Esophagus muscularis mucosa (tissue), 4 donors: ENCODE results near the gene DGCR6L. TPM values are rescaled to one million over a fixed set of nuclear protein-coding genes. Genes with fewer than 3 reads are reported as not detected.

Experiments used
- DNase-seq: peaks from one replicate; pipeline ENCODE4 v3.0.0-alpha.2; 2017; ENCODE audit errors: extremely low spot score
- H3K27ac ChIP-seq, 4 donors: fragments of 200-600 bp; sonication (generic); replicated peaks in 1 of 4; 1 replicate in 3 of 4; 2 replicates in 1 of 4; pipeline ENCODE4 v1.5.1; 2016 to 2019; ENCODE audit warnings: mild to moderate bottlenecking in 1 of 4
- H3K27me3 ChIP-seq, 4 donors: fragments of 200-600 bp; sonication (generic); one replicate each; pipeline versions ENCODE4 v1.5.1 to v1.6.0; 2016 to 2019
- H3K36me3 ChIP-seq, 4 donors: fragments of 200-600 bp; sonication (generic); one replicate each; pipeline ENCODE4 v1.5.1; 2016 to 2019
- H3K4me1 ChIP-seq, 4 donors: fragments of 200-600 bp; sonication (generic); one replicate each; pipeline ENCODE4 v1.5.1; 2016 to 2019
- H3K4me3 ChIP-seq, 4 donors: fragments of 200-600 bp; sonication (generic); 1 replicate in 2 of 4; 2 replicates in 2 of 4; pipeline ENCODE4 v1.5.1; 2016 to 2019; ENCODE audit warnings: mild to moderate bottlenecking in 4 of 4, moderate library complexity in 1 of 4
- H3K9me3 ChIP-seq, 4 donors: fragments of 200-600 bp; sonication (generic); 1 replicate in 3 of 4; 2 replicates in 1 of 4; pipeline ENCODE4 v1.5.1; 2016 to 2019
- EP300 ChIP-seq: sonication (generic); formaldehyde crosslinking; IDR thresholded peaks from one replicate; pipeline ENCODE4 v1.6.1; 2017; ENCODE audit warnings: antibody characterized with exemption
- POLR2A ChIP-seq: fragments of 450-650 bp; IDR thresholded peaks from one replicate; pipeline ENCODE4 v1.6.1; 2017; ENCODE audit warnings: antibody characterized with exemption, moderate library complexity, mild to moderate bottlenecking, low read depth
- POLR2AphosphoS5 ChIP-seq, 2 donors: sonication (generic); formaldehyde crosslinking; IDR thresholded peaks; one replicate each; pipeline ENCODE4 v1.6.1; 2017; ENCODE audit warnings: antibody characterized with exemption in 2 of 2
- whole genome bisulfite sequencing: methylation state at CpG from one replicate; pipeline ENCODE4 v1.1.5; 2018; 5-methylcytosine and 5-hydroxymethylcytosine counted together
- intact Hi-C: fragments of 100-400 bp; cut with DNase I; formaldehyde crosslinking; loops from one replicate; pipeline ENCODE4 v1.15.1; 2023
- total RNA-seq, 4 donors: library from RNA; depleted of rRNA; stranded (reverse); fragments of >200 nt; gene quantifications; one replicate each; pipeline versions ENCODE4 v1.1.0 to v1.2.1, GENCODE V29; 2016
- TF ChIP-seq, protein P1 (sequence below), 3 experiments: fragments of 200-600 bp in 2 of 3; fragments of 450-650 bp in 1 of 3; sonication (generic) in 2 of 3; IDR thresholded peaks; one replicate each; pipeline ENCODE4 v1.5.1; 2017 to 2019; ENCODE audit warnings: antibody characterized with exemption in 3 of 3, mild to moderate bottlenecking in 2 of 3, moderate library complexity in 1 of 3

DGCR6L gene
- total RNA-seq, 4 donors from 2014 or later, result 41.5 to 73.0 (median 52.9) TPM

DNA sequence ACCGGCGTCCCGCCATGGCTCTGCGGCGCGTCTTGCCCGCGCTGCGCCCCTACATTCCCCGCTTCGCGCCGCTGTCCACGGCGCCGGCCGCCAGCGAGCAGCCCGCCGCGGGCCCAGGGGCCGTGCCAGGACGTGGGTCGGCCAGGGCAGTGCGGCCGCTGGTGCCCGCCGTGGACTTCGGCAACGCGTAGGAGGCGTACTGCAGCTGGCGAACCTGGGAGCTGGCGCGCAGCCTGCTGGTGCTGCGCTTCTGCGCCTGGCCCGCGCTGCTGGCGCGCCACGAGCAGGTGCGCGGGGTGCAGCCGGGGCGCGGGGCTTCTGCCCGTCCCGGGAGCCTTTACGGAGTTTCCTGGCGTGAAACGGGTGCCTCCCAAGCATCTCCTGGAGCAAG, 20.1 kb downstream of the DGCR6L start:
- intact Hi-C loops, result no loop called here
- Histone ChIP-seq H3K27me3 (peaks cover 0 to 40% (median under 1%) of the 10 kb centered on the region in 4 donors), H3K36me3 (no peaks in the 10 kb centered on the region), H3K4me1 (peaks cover 12 to 20% (median 19%) of the 10 kb centered on the region in 4 donors), H3K4me3 (peak overlapping the region; percentile 55 to 67 (median 62)), H3K27ac (peak overlapping the region in 2 of 4 donors; percentile 29 to 41), H3K9me3 (no peaks in the 10 kb centered on the region)
- TF ChIP-seq POLR2AphosphoS5 (IDR thresholded peaks at IDR 0.05) (no peak), POLR2A (no peak), EP300 (no peak)
- TF ChIP-seq, protein P1, sequence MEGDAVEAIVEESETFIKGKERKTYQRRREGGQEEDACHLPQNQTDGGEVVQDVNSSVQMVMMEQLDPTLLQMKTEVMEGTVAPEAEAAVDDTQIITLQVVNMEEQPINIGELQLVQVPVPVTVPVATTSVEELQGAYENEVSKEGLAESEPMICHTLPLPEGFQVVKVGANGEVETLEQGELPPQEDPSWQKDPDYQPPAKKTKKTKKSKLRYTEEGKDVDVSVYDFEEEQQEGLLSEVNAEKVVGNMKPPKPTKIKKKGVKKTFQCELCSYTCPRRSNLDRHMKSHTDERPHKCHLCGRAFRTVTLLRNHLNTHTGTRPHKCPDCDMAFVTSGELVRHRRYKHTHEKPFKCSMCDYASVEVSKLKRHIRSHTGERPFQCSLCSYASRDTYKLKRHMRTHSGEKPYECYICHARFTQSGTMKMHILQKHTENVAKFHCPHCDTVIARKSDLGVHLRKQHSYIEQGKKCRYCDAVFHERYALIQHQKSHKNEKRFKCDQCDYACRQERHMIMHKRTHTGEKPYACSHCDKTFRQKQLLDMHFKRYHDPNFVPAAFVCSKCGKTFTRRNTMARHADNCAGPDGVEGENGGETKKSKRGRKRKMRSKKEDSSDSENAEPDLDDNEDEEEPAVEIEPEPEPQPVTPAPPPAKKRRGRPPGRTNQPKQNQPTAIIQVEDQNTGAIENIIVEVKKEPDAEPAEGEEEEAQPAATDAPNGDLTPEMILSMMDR (IDR thresholded peaks at IDR 0.05), result no peak
- 0% methylated on average over 3 of the region's 52 CpGs for WGBS
- no peak for DNase-seq

DNA sequence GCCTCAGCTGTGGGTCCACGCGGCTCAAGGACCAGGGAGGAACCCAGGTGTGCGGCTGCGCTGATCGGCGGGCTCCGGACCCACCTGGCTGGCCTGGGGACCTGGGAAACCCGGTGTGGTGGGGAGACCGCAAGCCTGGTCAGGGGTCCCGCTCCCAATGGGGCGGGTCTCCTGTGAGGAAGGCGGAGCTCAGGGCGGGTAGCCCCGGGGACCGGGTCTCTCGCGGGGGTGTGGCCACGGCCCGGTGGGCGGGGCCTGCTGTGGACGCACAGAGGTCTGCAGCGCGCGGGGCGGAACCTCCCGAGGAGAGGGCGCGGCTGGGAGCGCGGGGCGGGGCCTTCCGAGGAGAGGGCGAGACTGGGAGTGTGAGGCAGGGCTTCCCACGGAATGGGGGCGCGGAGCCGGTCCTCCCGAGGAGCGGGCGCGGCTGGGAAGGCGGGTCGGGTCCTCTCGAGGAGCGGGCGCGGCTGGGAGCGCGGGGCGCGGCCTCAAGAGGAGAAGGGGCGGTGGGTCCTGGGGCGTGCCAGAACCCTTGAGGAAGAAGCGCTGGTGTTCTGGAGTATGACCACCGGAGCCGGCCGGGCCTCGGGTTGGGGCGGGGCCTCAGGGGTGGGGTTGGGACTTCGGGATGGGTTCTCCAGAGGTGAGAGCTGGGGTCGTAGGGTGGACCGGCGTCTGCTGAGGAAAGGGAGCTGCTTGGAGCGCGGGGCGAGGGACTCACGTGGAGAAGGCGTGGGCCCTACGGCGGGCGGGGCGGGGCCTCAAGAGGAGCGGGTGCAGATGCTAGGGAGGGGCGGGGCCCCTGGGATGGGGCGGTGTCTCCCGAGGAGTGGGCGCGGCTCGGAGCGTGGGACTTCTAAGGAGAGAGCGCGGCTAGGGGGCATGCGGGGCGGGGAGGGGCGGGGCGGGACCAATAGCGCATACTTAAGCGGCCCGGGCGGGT, 20.8 kb downstream of the DGCR6L start:
- no peaks in the 10 kb centered on the region for H3K9me3 ChIP-seq
- DNase-seq, result peak; percentile 97
- peak overlapping the region in 2 of 4 donors; percentile 41 to 53 for H3K27ac ChIP-seq
- H3K36me3 ChIP-seq, result no peaks in the 10 kb centered on the region
- TF ChIP-seq POLR2A, result no peak
- TF ChIP-seq, protein P1 (IDR thresholded peaks at IDR 0.05), result no peak
- TF ChIP-seq POLR2AphosphoS5 (IDR thresholded peaks at IDR 0.05), result peak in 1 of 2 donors; percentile 33
- no peak for TF ChIP-seq EP300
- H3K4me1 ChIP-seq, result peaks cover 12 to 20% (median 19%) of the 10 kb centered on the region in 4 donors
- H3K27me3 ChIP-seq, result peaks cover 0 to 33% (median 0%) of the 10 kb centered on the region in 4 donors
- intact Hi-C loops, result no loop called here
- H3K4me3 ChIP-seq, result peak overlapping the region; percentile 55 to 67 (median 62)
- WGBS, result 4% methylated on average over 30 of the region's 90 CpGs

DNA sequence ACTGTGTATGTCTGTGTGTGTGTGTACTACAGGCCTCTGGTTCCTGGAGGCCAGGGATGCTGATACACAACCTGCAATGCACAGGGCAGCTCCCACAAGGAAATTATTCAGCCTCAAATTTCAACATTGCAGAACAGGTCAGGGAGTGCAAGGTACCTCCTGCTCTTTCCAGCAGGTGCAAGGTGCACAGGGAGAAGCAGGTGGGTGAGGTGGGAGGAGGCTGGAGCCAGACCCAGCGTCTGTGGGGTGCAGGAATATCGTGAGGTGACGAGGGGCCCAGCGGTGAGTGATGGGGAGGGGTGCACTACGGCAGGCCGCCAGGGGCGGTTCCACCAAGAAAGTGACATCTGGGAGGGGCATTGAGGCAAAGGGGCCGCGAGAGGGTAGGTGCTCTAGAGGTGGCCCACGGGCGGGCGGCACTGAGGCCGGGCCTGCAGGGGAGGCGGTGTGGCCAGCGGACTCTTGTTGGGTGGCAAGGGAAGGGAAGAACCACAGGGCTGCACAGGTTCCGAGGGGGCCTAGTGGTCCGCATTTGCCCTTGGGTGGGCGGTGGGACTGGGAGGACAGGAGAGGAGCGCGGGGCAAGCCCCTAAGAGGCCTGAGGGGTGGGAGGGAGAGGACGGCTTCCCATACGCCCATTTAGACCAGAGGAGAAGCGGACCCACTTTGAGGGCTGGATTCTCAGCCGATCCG, 21.6 kb downstream of the DGCR6L start:
- no peaks in the 10 kb centered on the region for H3K9me3 ChIP-seq
- peaks cover 12 to 20% (median 19%) of the 10 kb centered on the region in 4 donors for H3K4me1 ChIP-seq
- intact Hi-C loops, result no loop called here
- DNase-seq, result no peak
- no peak for TF ChIP-seq POLR2AphosphoS5 (IDR thresholded peaks at IDR 0.05)
- TF ChIP-seq, protein P1 (IDR thresholded peaks at IDR 0.05), result no peak
- TF ChIP-seq POLR2A, result no peak
- no peak for TF ChIP-seq EP300
- peak overlapping the region in 1 of 4 donors; percentile 27 for H3K27ac ChIP-seq
- peak overlapping the region; percentile 55 to 67 (median 62) for H3K4me3 ChIP-seq
- no peaks in the 10 kb centered on the region for H3K36me3 ChIP-seq
- H3K27me3 ChIP-seq, result peaks cover 0 to 25% (median 0%) of the 10 kb centered on the region in 4 donors
- WGBS, result 72% methylated on average over 19 of the region's 25 CpGs

DNA sequence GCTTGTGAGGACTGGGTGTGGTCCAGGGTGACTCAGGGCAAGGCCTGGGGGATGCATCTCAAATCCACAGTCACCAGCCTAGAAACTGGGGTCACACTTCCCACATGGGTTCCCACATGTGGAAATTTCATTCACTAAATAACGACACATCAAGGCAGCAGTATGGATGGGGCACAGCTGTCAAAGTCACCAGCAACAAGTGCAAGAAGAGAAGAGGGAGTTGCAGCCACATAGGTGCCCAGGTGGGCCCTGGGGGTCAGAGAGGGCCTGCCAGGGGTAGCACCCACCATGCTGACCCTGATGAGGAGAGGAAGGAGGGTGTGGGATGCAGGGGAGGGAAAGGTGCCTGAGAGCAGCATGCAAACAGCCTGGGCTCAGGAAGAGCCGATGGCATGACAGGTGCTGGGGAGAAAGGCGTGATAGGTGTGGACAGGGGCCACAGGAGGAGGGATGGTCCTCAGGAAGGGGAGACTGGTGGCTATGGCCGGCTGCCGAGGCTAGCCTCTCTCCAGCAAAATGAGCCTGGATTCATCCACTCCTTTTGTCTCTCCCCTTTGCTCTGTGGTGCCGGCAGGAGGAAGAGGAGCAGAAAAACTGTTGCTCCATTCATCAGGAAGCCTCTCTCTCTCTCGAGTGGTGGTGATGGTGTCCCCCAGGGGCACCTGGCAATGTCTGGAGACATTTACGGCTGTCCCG, 22.3 kb downstream of the DGCR6L start:
- peaks cover 12 to 20% (median 19%) of the 10 kb centered on the region in 4 donors for H3K4me1 ChIP-seq
- H3K36me3 ChIP-seq, result no peaks in the 10 kb centered on the region
- intact Hi-C loops, result no loop called here
- H3K27me3 ChIP-seq, result peaks cover 0 to 18% (median 0%) of the 10 kb centered on the region in 4 donors
- no peak overlapping the region for H3K27ac ChIP-seq
- no peaks in the 10 kb centered on the region for H3K9me3 ChIP-seq
- no peak for TF ChIP-seq EP300
- TF ChIP-seq POLR2A, result no peak
- TF ChIP-seq POLR2AphosphoS5 (IDR thresholded peaks at IDR 0.05), result no peak
- TF ChIP-seq, protein P1 (IDR thresholded peaks at IDR 0.05), result no peak
- no peak overlapping the region for H3K4me3 ChIP-seq
- DNase-seq, result no peak
- 71% methylated on average over 8 of the region's 9 CpGs for WGBS
